Measurements from ENCODE around the gene OTP.
A peak's percentile ranks its signal among the peaks of the same experiment; 100 is the strongest.
"Not testable (repeated sequence)": the region's sequence is repeated elsewhere in the genome, so short reads cannot be mapped to it uniquely, and the experiment has no call there.

OTP gene

GRCh38 chr5:77629509-77630113 is 8.9 kb downstream of the OTP start:
- Histone ChIP-seq H3K4me1 (ENCODE audit: control insufficient read depth, insufficient read depth, low read length) (peaks cover 5% of the 10 kb centered on the region), H3K4me3 (ENCODE audit: low read length) (peak overlapping the region; percentile 30; the same call in 1 of the 2 replicates), H3K27me3 (ENCODE audit: control insufficient read depth, insufficient read depth, low read length) (peaks cover 74% of the 10 kb centered on the region), H3K9me3 (ENCODE audit: control insufficient read depth, insufficient read depth, low read length) (no peaks in the 10 kb centered on the region), H3K36me3 (ENCODE audit: control insufficient read depth, insufficient read depth, low read length) (no peaks in the 10 kb centered on the region), H3K27ac (ENCODE audit: low read length) (no peak overlapping the region)
- no CpG with 5 or more reads among the region's 52 CpGs for WGBS (ENCODE audit: insufficient coverage, insufficient read length)
- no peak for DNase-seq (ENCODE audit: low read depth, low spot score)

GRCh38 chr5:77628840-77629508 is 9.5 kb downstream of the OTP start:
- Histone ChIP-seq H3K27me3 (ENCODE audit: control insufficient read depth, insufficient read depth, low read length) (peaks cover 75% of the 10 kb centered on the region), H3K27ac (ENCODE audit: low read length) (no peak overlapping the region), H3K4me1 (ENCODE audit: control insufficient read depth, insufficient read depth, low read length) (peaks cover 5% of the 10 kb centered on the region), H3K36me3 (ENCODE audit: control insufficient read depth, insufficient read depth, low read length) (no peaks in the 10 kb centered on the region), H3K4me3 (ENCODE audit: low read length) (no peak overlapping the region), H3K9me3 (ENCODE audit: control insufficient read depth, insufficient read depth, low read length) (no peaks in the 10 kb centered on the region)
- no peak for DNase-seq (ENCODE audit: low read depth, low spot score)
- no CpG with 5 or more reads among the region's 13 CpGs for WGBS (ENCODE audit: insufficient coverage, insufficient read length)

- Histone ChIP-seq H3K36me3 (ENCODE audit: control insufficient read depth, insufficient read depth, low read length) (no peaks in the 10 kb centered on the region), H3K9me3 (ENCODE audit: control insufficient read depth, insufficient read depth, low read length) (no peaks in the 10 kb centered on the region), H3K27me3 (ENCODE audit: control insufficient read depth, insufficient read depth, low read length) (peaks cover 70% of the 10 kb centered on the region), H3K4me1 (ENCODE audit: control insufficient read depth, insufficient read depth, low read length) (peaks cover 5% of the 10 kb centered on the region), H3K4me3 (ENCODE audit: low read length) (peak overlapping the region; percentile 21; the same call in 1 of the 2 replicates), H3K27ac (ENCODE audit: low read length) (no peak overlapping the region)
- DNase-seq (ENCODE audit: low read depth, low spot score): no peak
- no CpG with 5 or more reads among the region's 69 CpGs for WGBS (ENCODE audit: insufficient coverage, insufficient read length)
These were observed 10.4 kb downstream of the OTP start for GRCh38 chr5:77627869-77628674.

GRCh38 chr5:77623203-77623740 is 15.2 kb downstream of the OTP start:
- H3K27ac ChIP-seq (ENCODE audit: low read length): no peak overlapping the region
- no peaks in the 10 kb centered on the region for H3K9me3 ChIP-seq (ENCODE audit: control insufficient read depth, insufficient read depth, low read length)
- WGBS (ENCODE audit: insufficient coverage, insufficient read length): no CpG with 5 or more reads among the region's 2 CpGs
- H3K4me3 ChIP-seq (ENCODE audit: low read length): no peak overlapping the region
- H3K27me3 ChIP-seq (ENCODE audit: control insufficient read depth, insufficient read depth, low read length): peaks cover 27% of the 10 kb centered on the region
- no peak for DNase-seq (ENCODE audit: low read depth, low spot score)
- no peaks in the 10 kb centered on the region for H3K36me3 ChIP-seq (ENCODE audit: control insufficient read depth, insufficient read depth, low read length)
- H3K4me1 ChIP-seq (ENCODE audit: control insufficient read depth, insufficient read depth, low read length): peaks cover 5% of the 10 kb centered on the region

GRCh38 chr5:77621440-77621839 is 17.1 kb downstream of the OTP start:
- Histone ChIP-seq H3K27ac (ENCODE audit: low read length) (no peak overlapping the region), H3K4me3 (ENCODE audit: low read length) (no peak overlapping the region), H3K36me3 (ENCODE audit: control insufficient read depth, insufficient read depth, low read length) (no peaks in the 10 kb centered on the region), H3K4me1 (ENCODE audit: control insufficient read depth, insufficient read depth, low read length) (peaks cover 2% of the 10 kb centered on the region; the same call in 1 of the 2 replicates), H3K27me3 (ENCODE audit: control insufficient read depth, insufficient read depth, low read length) (peaks cover 17% of the 10 kb centered on the region; the same call in 1 of the 2 replicates), H3K9me3 (ENCODE audit: control insufficient read depth, insufficient read depth, low read length) (no peaks in the 10 kb centered on the region)
- WGBS (ENCODE audit: insufficient coverage, insufficient read length): no CpG with 5 or more reads among the region's 5 CpGs
- DNase-seq (ENCODE audit: low read depth, low spot score): no peak

GRCh38 chr5:77620405-77620804 is 18.1 kb downstream of the OTP start:
- Histone ChIP-seq H3K4me3 (ENCODE audit: low read length) (no peak overlapping the region), H3K36me3 (ENCODE audit: control insufficient read depth, insufficient read depth, low read length) (no peaks in the 10 kb centered on the region), H3K4me1 (ENCODE audit: control insufficient read depth, insufficient read depth, low read length) (peaks cover 2% of the 10 kb centered on the region), H3K27ac (ENCODE audit: low read length) (no peak overlapping the region), H3K27me3 (ENCODE audit: control insufficient read depth, insufficient read depth, low read length) (peaks cover 11% of the 10 kb centered on the region; the same call in 1 of the 2 replicates), H3K9me3 (ENCODE audit: control insufficient read depth, insufficient read depth, low read length) (no peaks in the 10 kb centered on the region)
- no peak for DNase-seq (ENCODE audit: low read depth, low spot score)
- WGBS (ENCODE audit: insufficient coverage, insufficient read length): no CpG with 5 or more reads among the region's 4 CpGs

GRCh38 chr5:77616920-77617319 is 21.6 kb downstream of the OTP start:
- H3K36me3 ChIP-seq (ENCODE audit: control insufficient read depth, insufficient read depth, low read length): no peaks in the 10 kb centered on the region
- no CpG with 5 or more reads among the region's 2 CpGs for WGBS (ENCODE audit: insufficient coverage, insufficient read length)
- H3K27ac ChIP-seq (ENCODE audit: low read length): no peak overlapping the region
- no peak for DNase-seq (ENCODE audit: low read depth, low spot score)
- H3K9me3 ChIP-seq (ENCODE audit: control insufficient read depth, insufficient read depth, low read length): no peaks in the 10 kb centered on the region
- no peak overlapping the region for H3K4me3 ChIP-seq (ENCODE audit: low read length)
- peaks cover 2% of the 10 kb centered on the region; the same call in 1 of the 2 replicates for H3K27me3 ChIP-seq (ENCODE audit: control insufficient read depth, insufficient read depth, low read length)
- peaks cover 2% of the 10 kb centered on the region for H3K4me1 ChIP-seq (ENCODE audit: control insufficient read depth, insufficient read depth, low read length)

- H3K9me3 ChIP-seq (ENCODE audit: control insufficient read depth, insufficient read depth, low read length); H3K27ac ChIP-seq (ENCODE audit: low read length); H3K4me1 ChIP-seq (ENCODE audit: control insufficient read depth, insufficient read depth, low read length); H3K36me3 ChIP-seq (ENCODE audit: control insufficient read depth, insufficient read depth, low read length); H3K27me3 ChIP-seq (ENCODE audit: control insufficient read depth, insufficient read depth, low read length); DNase-seq (ENCODE audit: low read depth, low spot score); H3K4me3 ChIP-seq (ENCODE audit: low read length): not testable (repeated sequence)
- WGBS (ENCODE audit: insufficient coverage, insufficient read length): no CpG with 5 or more reads among the region's 15 CpGs
These were observed 29.6 kb downstream of the OTP start for GRCh38 chr5:77608927-77609326.

- no peaks in the 10 kb centered on the region for H3K27me3 ChIP-seq (ENCODE audit: control insufficient read depth, insufficient read depth, low read length)
- H3K4me1 ChIP-seq (ENCODE audit: control insufficient read depth, insufficient read depth, low read length): no peaks in the 10 kb centered on the region
- H3K36me3 ChIP-seq (ENCODE audit: control insufficient read depth, insufficient read depth, low read length): no peaks in the 10 kb centered on the region
- H3K9me3 ChIP-seq (ENCODE audit: control insufficient read depth, insufficient read depth, low read length): no peaks in the 10 kb centered on the region
- no peak overlapping the region for H3K4me3 ChIP-seq (ENCODE audit: low read length)
- no peak overlapping the region for H3K27ac ChIP-seq (ENCODE audit: low read length)
- WGBS (ENCODE audit: insufficient coverage, insufficient read length): no CpG with 5 or more reads among the region's 1 CpG
- no peak for DNase-seq (ENCODE audit: low read depth, low spot score)
These were observed 31.2 kb downstream of the OTP start for GRCh38 chr5:77607324-77607723.

GRCh38 chr5:77606279-77606678 is 32.2 kb downstream of the OTP start:
- no peak overlapping the region for H3K27ac ChIP-seq (ENCODE audit: low read length)
- H3K4me1 ChIP-seq (ENCODE audit: control insufficient read depth, insufficient read depth, low read length): no peaks in the 10 kb centered on the region

More at GRCh38 chr5:77606279-77606678, 32.2 kb downstream of the OTP start:
- Histone ChIP-seq H3K4me3 (ENCODE audit: low read length) (no peak overlapping the region), H3K36me3 (ENCODE audit: control insufficient read depth, insufficient read depth, low read length) (no peaks in the 10 kb centered on the region), H3K9me3 (ENCODE audit: control insufficient read depth, insufficient read depth, low read length) (no peaks in the 10 kb centered on the region), H3K27me3 (ENCODE audit: control insufficient read depth, insufficient read depth, low read length) (no peaks in the 10 kb centered on the region)
- DNase-seq (ENCODE audit: low read depth, low spot score): no peak
